Stimulated activated CD8-positive, alpha-beta memory T cell treated with anti-CD3 and anti-CD28 coated beads, Interleukin-12 subunit alpha, Interleukin-12 subunit beta, amount 100 ng/mL, for 1 hour (primary cell): ENCODE data around the gene DPYSL5.
"Not testable (repeated sequence)": the region's sequence is repeated elsewhere in the genome, so short reads cannot be mapped to it uniquely, and the experiment has no call there.

Experiments used
- DNase-seq: peaks from one replicate; pipeline ENCODE4 v3.0.0-alpha.2; 2020; ENCODE audit warnings: low read depth

The DPYSL5 gene

GRCh38 chr2:26847655-26848335 lies at the start of gene DPYSL5:
Gene DPYSL5, plus strand, starts transcription at chr2:26848132. Its CDS starts 50,368 bp downstream, at chr2:26898500.
- DNase-seq, result no peak

GRCh38 chr2:26801328-26801727 lies 46.6 kb upstream of the DPYSL5 start:
- no peak for DNase-seq

- DNase-seq, result no peak
Measured at GRCh38 chr2:26801796-26802195, 46.1 kb upstream of the DPYSL5 start.

- no peak for DNase-seq
Measured at GRCh38 chr2:26805241-26805676, 42.7 kb upstream of the DPYSL5 start.

GRCh38 chr2:26807788-26808460 lies 40.0 kb upstream of the DPYSL5 start:
- no peak for DNase-seq

- DNase-seq, result no peak
Measured at GRCh38 chr2:26809211-26809610, 38.7 kb upstream of the DPYSL5 start.

GRCh38 chr2:26809876-26810577 lies 37.9 kb upstream of the DPYSL5 start:
- DNase-seq, result no peak

- DNase-seq, result no peak
Measured at GRCh38 chr2:26811261-26811660, 36.7 kb upstream of the DPYSL5 start.

GRCh38 chr2:26811791-26812694 lies 35.9 kb upstream of the DPYSL5 start:
- no peak for DNase-seq

GRCh38 chr2:26812731-26813130 lies 35.2 kb upstream of the DPYSL5 start:
- no peak for DNase-seq

- DNase-seq, result not testable (repeated sequence)
Measured at GRCh38 chr2:26814072-26814765, 33.7 kb upstream of the DPYSL5 start.

GRCh38 chr2:26816893-26817292 lies 31.0 kb upstream of the DPYSL5 start:
- no peak for DNase-seq

GRCh38 chr2:26818255-26818654 lies 29.7 kb upstream of the DPYSL5 start:
- DNase-seq, result no peak

GRCh38 chr2:26818972-26819371 lies 29.0 kb upstream of the DPYSL5 start:
- no peak for DNase-seq

- no peak for DNase-seq
Measured at GRCh38 chr2:26820932-26821331, 27.0 kb upstream of the DPYSL5 start.

- no peak for DNase-seq
Measured at GRCh38 chr2:26822877-26823276, 25.1 kb upstream of the DPYSL5 start.

- no peak for DNase-seq
Measured at GRCh38 chr2:26838121-26838906, 9.6 kb upstream of the DPYSL5 start.

GRCh38 chr2:26840937-26841610 lies 6.9 kb upstream of the DPYSL5 start:
- DNase-seq, result no peak

- DNase-seq, result no peak
Measured at GRCh38 chr2:26843041-26843440, 4.9 kb upstream of the DPYSL5 start.

GRCh38 chr2:26845021-26845420 lies 2.9 kb upstream of the DPYSL5 start:
- no peak for DNase-seq
